Caco-2 (cell line): ENCODE measurements around the gene ZNF320. TPM values are rescaled to one million over a fixed set of nuclear protein-coding genes. Genes with fewer than 3 reads are reported as not detected.
"Not testable (repeated sequence)": the region's sequence is repeated elsewhere in the genome, so short reads cannot be mapped to it uniquely, and the experiment has no call there.

Experiments used
- BruUV-seq: library from RNA; stranded (reverse); fragments of 400-500 nt; replicated peaks from 2 replicates; lab custom pipeline; 2021; lab: Mats Ljungman, UMichigan
- CTCF ChIA-PET: fragments of 300-600 bp; sonication (Branson Sonifier 250); formaldehyde crosslinking; loops from one replicate; lab custom pipeline; 2022; ENCODE audit warnings: antibody characterized with exemption; lab: Charles Lee
- POLR2A ChIA-PET: fragments of 300-600 bp; sonication (Branson Sonifier 250); formaldehyde crosslinking; loops from one replicate; lab custom pipeline; 2022; ENCODE audit warnings: antibody characterized with exemption; lab: Charles Lee
- DNase-seq, 2 experiments: peaks; one replicate each; pipeline versions ENCODE4 v3.0.0 to v3.0.0-alpha.2; 2020 to 2022
- H3K27me3 ChIP-seq: replicated peaks from 2 replicates; pipeline ENCODE4 v1.6.0; 2011; ENCODE audit warnings: low read length; ENCODE audit not compliant: control insufficient read depth, insufficient read depth
- H3K36me3 ChIP-seq: 2 replicates; pipeline ENCODE4 v1.5.1; 2011; ENCODE audit warnings: low read length; ENCODE audit not compliant: control insufficient read depth, insufficient read depth
- H3K4me1 ChIP-seq: fragments of 250-450 bp; sonication (Bioruptor Pico); 2 replicates; pipeline ENCODE4 v1.5.1; 2020; ENCODE audit warnings: mild to moderate bottlenecking
- H3K4me3 ChIP-seq: 2 replicates; pipeline ENCODE4 v1.5.1; 2011; ENCODE audit warnings: low read depth, mild to moderate bottlenecking, control low read depth, low read length
- H3K9me3 ChIP-seq: fragments of 250-450 bp; sonication (Bioruptor Pico); 2 replicates; pipeline ENCODE4 v1.5.1; 2020; ENCODE audit warnings: mild to moderate bottlenecking, moderate library complexity
- H3K27ac Mint-ChIP-seq: one replicate; pipeline ENCODE4 v1.8.0; 2022; ENCODE audit warnings: mixed read lengths; ENCODE audit not compliant: unreplicated experiment
- H3K27me3 Mint-ChIP-seq: one replicate; pipeline ENCODE4 v1.8.0; 2022; ENCODE audit warnings: mixed read lengths; ENCODE audit not compliant: insufficient read depth, unreplicated experiment
- H3K36me3 Mint-ChIP-seq: one replicate; pipeline ENCODE4 v1.8.0; 2022; ENCODE audit warnings: mild to moderate bottlenecking, mixed read lengths; ENCODE audit not compliant: insufficient read depth, unreplicated experiment
- H3K4me1 Mint-ChIP-seq: one replicate; pipeline ENCODE4 v1.8.0; 2022; ENCODE audit warnings: low read depth, mixed read lengths; ENCODE audit not compliant: unreplicated experiment
- H3K4me3 Mint-ChIP-seq: one replicate; pipeline ENCODE4 v1.8.0; 2022; ENCODE audit warnings: mild to moderate bottlenecking, moderate library complexity, mixed read lengths; ENCODE audit not compliant: unreplicated experiment
- H3K9me3 Mint-ChIP-seq: one replicate; pipeline ENCODE4 v1.8.0; 2022; ENCODE audit warnings: mixed read lengths; ENCODE audit not compliant: unreplicated experiment
- CTCF ChIP-seq, 2 experiments: fragments of 200-600 bp in 1 of 2; IDR thresholded peaks; 1 replicate in 1 of 2; 2 replicates in 1 of 2; pipeline versions ENCODE4 v1.5.1 to v1.8.0; 2011 to 2022; ENCODE audit warnings: antibody characterized with exemption in 1 of 2, control low read depth in 1 of 2, inconsistent platforms in 1 of 2, low read depth in 1 of 2, low read length in 1 of 2, mild to moderate bottlenecking in 1 of 2, moderate library complexity in 1 of 2; ENCODE audit not compliant: insufficient read depth in 1 of 2, severe bottlenecking in 1 of 2, unreplicated experiment in 1 of 2
- intact Hi-C: fragments of 100-400 bp; cut with micrococcal nuclease; formaldehyde crosslinking; loops from one replicate; pipeline ENCODE4 v1.10.0; 2022; ENCODE audit not compliant: unreplicated experiment
- total RNA-seq: library from RNA; stranded (reverse); gene quantifications from 2 replicates; pipeline ENCODE4 v1.2.3, GENCODE V29; 2022

The ZNF320 gene
- total RNA-seq, 1 experiment from 2014 or later: 14.7 TPM

- peaks cover 2% of the 10 kb centered on the region; the same call in 1 of the 2 replicates for H3K36me3 ChIP-seq
- BruUV-seq: no TSS peak
- DNase-seq: no peak
- Mint-ChIP-seq H3K36me3 (peaks cover 77% of the 10 kb centered on the region), H3K27me3 (no peaks in the 10 kb centered on the region), H3K9me3 (peaks cover 28% of the 10 kb centered on the region), H3K4me3 (peak overlapping the region; percentile 6), H3K27ac (peak overlapping the region; percentile 49), H3K4me1 (peaks cover 12% of the 10 kb centered on the region)
- TF ChIP-seq CTCF (IDR thresholded peaks at IDR 0.05; ENCODE audit: insufficient read depth in 1 of 2, low read depth in 1 of 2, low read length in 1 of 2, severe bottlenecking in 1 of 2, unreplicated experiment in 1 of 2): no peak
- POLR2A ChIA-PET: no interaction called here
- no peak overlapping the region for H3K4me3 ChIP-seq
- CTCF ChIA-PET: no interaction called here
- H3K4me1 ChIP-seq: peaks cover 28% of the 10 kb centered on the region
- no peaks in the 10 kb centered on the region for H3K27me3 ChIP-seq
- H3K9me3 ChIP-seq: peaks cover 67% of the 10 kb centered on the region
- intact Hi-C loops: no loop called here
These were observed 48.4 kb upstream of the ZNF320 start for GRCh38 chr19:52945652-52946321.

GRCh38 chr19:52944703-52945493, 47.5 kb upstream of the ZNF320 start:
- H3K36me3 Mint-ChIP-seq: peaks cover 69% of the 10 kb centered on the region

GRCh38 chr19:52943884-52944643, 46.6 kb upstream of the ZNF320 start:
- BruUV-seq: no TSS peak
- POLR2A ChIA-PET: no interaction called here
- peaks cover 54% of the 10 kb centered on the region for H3K9me3 ChIP-seq
- no peaks in the 10 kb centered on the region for H3K36me3 ChIP-seq
- Mint-ChIP-seq H3K36me3 (peaks cover 61% of the 10 kb centered on the region), H3K27ac (peak overlapping the region; percentile 49), H3K9me3 (peaks cover 14% of the 10 kb centered on the region), H3K27me3 (no peaks in the 10 kb centered on the region), H3K4me1 (peaks cover 12% of the 10 kb centered on the region), H3K4me3 (peak overlapping the region; percentile 6)
- H3K27me3 ChIP-seq: no peaks in the 10 kb centered on the region
- TF ChIP-seq CTCF (IDR thresholded peaks at IDR 0.05; ENCODE audit: insufficient read depth in 1 of 2, low read depth in 1 of 2, low read length in 1 of 2, severe bottlenecking in 1 of 2, unreplicated experiment in 1 of 2): no peak
- CTCF ChIA-PET: no interaction called here
- intact Hi-C loops: loop anchor here (2.0 kb wide), 1 partner anchor 19 kb away; the partner anchor contains the start of gene ZNF816
- no peak for DNase-seq
- peaks cover 28% of the 10 kb centered on the region for H3K4me1 ChIP-seq
- H3K4me3 ChIP-seq: no peak overlapping the region

More at GRCh38 chr19:52944703-52945493, 47.5 kb upstream of the ZNF320 start:
- H3K9me3 ChIP-seq: peaks cover 58% of the 10 kb centered on the region
- H3K4me3 ChIP-seq, H3K27me3 ChIP-seq, BruUV-seq, CTCF ChIA-PET, intact Hi-C loops, POLR2A ChIA-PET, H3K27me3 Mint-ChIP-seq, H3K36me3 ChIP-seq: not testable (repeated sequence)
- H3K4me3 Mint-ChIP-seq: peak overlapping the region; percentile 6
- H3K4me1 ChIP-seq: peaks cover 28% of the 10 kb centered on the region
- H3K4me1 Mint-ChIP-seq: peaks cover 12% of the 10 kb centered on the region
- H3K9me3 Mint-ChIP-seq: peaks cover 19% of the 10 kb centered on the region
- peak; percentile 54 to 61 for DNase-seq
- H3K27ac Mint-ChIP-seq: peak overlapping the region; percentile 49
